Measurements from ENCODE around the gene PRDM1. TPM values are rescaled to one million over a fixed set of nuclear protein-coding genes. Genes with fewer than 3 reads are reported as not detected.

The PRDM1 gene
- total and polyA plus RNA-seq, 9 donors, result 2.5 to 7.8 (median 3.7) TPM

DNA sequence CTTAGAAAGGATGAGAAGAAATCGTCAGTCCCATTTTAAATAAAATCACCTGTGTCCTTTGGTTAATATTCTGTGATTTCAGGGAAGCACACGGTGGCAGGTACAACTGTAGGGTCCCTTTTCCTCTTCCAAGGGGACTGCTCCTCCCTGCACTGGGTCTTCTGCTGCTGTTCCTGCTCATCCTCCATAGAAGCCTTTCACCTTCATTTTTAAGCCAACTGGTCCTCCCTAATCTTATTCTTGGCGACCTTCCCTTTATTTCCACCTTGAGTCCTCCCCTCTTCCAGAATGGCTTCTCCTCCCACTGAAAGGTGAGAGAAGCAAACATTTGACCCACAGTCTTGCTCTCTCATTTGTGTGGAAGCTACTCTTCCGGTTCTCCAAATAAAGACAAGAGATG lies 4.4 kb upstream of the PRDM1 start:
- no peaks in the 10 kb centered on the region for H3K9me3 ChIP-seq (replicated peaks; ENCODE audit: control insufficient read depth, low read depth, low read length)
- H3K4me3 ChIP-seq (ENCODE audit: low read length), result no peak overlapping the region
- peaks cover 20% of the 10 kb centered on the region for H3K27me3 ChIP-seq (ENCODE audit: control insufficient read depth, insufficient read depth, low read length)
- no peaks in the 10 kb centered on the region for H3K36me3 ChIP-seq (ENCODE audit: control insufficient read depth, insufficient read depth, low read length)
- DNase-seq, result no peak
- WGBS (ENCODE audit: insufficient coverage), result 83% methylated on average over 2 of the region's 4 CpGs
- no peak overlapping the region for H3K27ac ChIP-seq (ENCODE audit: low read length)
- peaks cover 5% of the 10 kb centered on the region for H3K4me1 ChIP-seq (ENCODE audit: control insufficient read depth, insufficient read depth, low read length)

DNA sequence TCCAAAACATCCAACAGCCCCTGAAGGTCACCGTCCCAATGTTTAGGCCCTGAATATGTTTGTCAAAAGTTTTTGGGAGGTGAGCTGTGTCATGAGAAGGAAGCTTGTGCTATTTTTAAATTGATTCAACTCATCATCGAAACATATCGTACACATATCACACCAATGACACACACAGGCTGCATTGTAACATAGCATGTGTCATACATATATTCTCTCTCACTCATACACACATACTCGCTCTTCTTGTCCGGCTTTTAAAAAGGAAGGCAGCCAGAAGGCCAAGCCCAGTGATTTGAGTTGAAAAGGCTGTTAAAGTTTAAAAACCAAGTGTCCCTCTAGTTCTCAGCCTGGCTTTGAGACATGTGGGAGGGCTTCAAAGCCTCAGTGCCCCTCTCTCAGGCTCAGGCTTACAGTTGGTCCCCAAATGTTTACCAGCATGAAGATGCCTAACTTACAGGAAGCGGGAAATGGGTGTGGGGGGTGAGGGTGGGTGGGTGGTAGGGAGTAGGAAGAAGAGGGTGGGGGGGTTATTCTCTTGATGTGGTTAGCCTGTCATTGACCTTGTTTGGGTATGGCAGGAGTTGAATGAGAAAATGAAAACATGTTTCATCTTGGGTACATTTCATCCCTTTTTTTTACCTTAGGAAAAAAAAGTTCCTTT lies 3.3 kb upstream of the PRDM1 start:
- DNase-seq, result no peak
- Histone ChIP-seq H3K4me3 (ENCODE audit: low read length) (no peak overlapping the region), H3K36me3 (ENCODE audit: control insufficient read depth, insufficient read depth, low read length) (no peaks in the 10 kb centered on the region), H3K27ac (ENCODE audit: low read length) (no peak overlapping the region), H3K9me3 (replicated peaks; ENCODE audit: control insufficient read depth, low read depth, low read length) (no peaks in the 10 kb centered on the region), H3K4me1 (ENCODE audit: control insufficient read depth, insufficient read depth, low read length) (peaks cover 5% of the 10 kb centered on the region), H3K27me3 (ENCODE audit: control insufficient read depth, insufficient read depth, low read length) (peaks cover 24% of the 10 kb centered on the region)
- no CpG with 5 or more reads among the region's 6 CpGs for WGBS (ENCODE audit: insufficient coverage)

DNA sequence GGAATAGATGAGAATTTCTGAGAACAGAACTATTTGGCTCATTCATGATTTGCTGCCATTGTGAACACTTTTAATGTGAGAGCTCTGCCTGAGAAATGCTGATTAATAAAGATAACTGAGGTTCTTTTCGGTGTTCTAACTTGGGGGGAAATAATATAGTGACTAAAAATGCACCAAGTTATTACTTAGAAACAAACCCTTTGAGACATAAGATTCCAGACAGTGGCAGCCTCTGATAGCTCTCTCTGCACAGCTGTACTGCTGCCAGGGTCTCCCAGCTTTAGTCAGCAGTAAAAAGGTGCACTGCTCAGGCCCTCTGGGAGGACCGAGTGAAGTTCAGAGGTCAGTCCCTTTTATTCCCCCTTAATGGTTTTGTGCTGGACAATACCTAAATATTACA lies 2.5 kb upstream of the PRDM1 start:
- peaks cover 5% of the 10 kb centered on the region for H3K4me1 ChIP-seq (ENCODE audit: control insufficient read depth, insufficient read depth, low read length)
- DNase-seq, result no peak
- peaks cover 24% of the 10 kb centered on the region for H3K27me3 ChIP-seq (ENCODE audit: control insufficient read depth, insufficient read depth, low read length)
- H3K9me3 ChIP-seq (replicated peaks; ENCODE audit: control insufficient read depth, low read depth, low read length), result no peaks in the 10 kb centered on the region
- no CpG with 5 or more reads among the region's 2 CpGs for WGBS (ENCODE audit: insufficient coverage)
- H3K27ac ChIP-seq (ENCODE audit: low read length), result no peak overlapping the region
- H3K4me3 ChIP-seq (ENCODE audit: low read length), result no peak overlapping the region
- no peaks in the 10 kb centered on the region for H3K36me3 ChIP-seq (ENCODE audit: control insufficient read depth, insufficient read depth, low read length)

DNA sequence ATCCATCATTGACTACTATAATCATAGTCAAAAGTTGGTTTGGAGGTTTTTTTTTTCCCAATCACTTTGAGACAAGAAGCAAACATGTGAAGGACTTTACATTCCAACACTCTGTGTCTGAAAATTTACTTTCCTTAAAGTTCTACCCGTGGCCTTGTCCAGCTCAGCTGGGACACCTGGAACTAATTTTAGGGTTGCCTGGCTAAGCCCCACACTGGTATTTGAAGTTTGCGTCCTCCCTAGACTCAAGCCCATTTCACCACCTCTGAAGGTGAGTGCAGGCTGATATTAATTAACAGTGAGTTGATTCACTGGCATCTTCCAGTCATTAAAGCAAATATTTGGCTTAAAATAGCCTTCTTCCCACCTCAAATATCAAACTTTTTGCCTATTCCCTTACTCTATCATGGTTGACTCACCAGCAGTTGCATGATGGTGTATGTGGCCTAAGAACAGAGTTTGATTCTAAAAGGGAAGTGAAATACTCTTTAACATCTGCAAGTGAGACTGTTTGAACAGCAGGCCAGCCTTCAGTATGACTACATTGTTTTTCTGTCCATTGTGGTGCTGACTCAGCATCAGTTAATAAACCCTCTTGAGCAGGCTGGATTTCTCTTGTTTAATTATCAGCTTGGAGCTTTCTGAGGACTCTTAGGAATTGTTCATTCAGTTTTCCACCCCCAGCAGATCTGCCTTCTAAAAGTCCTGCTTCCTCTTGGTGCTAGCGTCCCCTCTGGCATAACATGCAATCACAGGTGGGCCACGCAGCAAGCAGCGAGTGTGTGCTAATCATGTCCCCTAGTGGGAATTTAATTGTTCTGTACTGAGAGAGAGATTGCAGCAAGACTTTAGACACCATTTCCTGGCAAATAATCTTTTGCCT lies 1.8 kb upstream of the PRDM1 start:
- peaks cover 24% of the 10 kb centered on the region for H3K27me3 ChIP-seq (ENCODE audit: control insufficient read depth, insufficient read depth, low read length)
- H3K27ac ChIP-seq (ENCODE audit: low read length), result peak overlapping the region; percentile 16
- no peaks in the 10 kb centered on the region for H3K36me3 ChIP-seq (ENCODE audit: control insufficient read depth, insufficient read depth, low read length)
- 0% methylated on average over 1 of the region's 5 CpGs for WGBS (ENCODE audit: insufficient coverage)
- no peak overlapping the region for H3K4me3 ChIP-seq (ENCODE audit: low read length)
- H3K9me3 ChIP-seq (replicated peaks; ENCODE audit: control insufficient read depth, low read depth, low read length), result no peaks in the 10 kb centered on the region
- peak; percentile 65 for DNase-seq
- peaks cover 5% of the 10 kb centered on the region for H3K4me1 ChIP-seq (ENCODE audit: control insufficient read depth, insufficient read depth, low read length)

DNA sequence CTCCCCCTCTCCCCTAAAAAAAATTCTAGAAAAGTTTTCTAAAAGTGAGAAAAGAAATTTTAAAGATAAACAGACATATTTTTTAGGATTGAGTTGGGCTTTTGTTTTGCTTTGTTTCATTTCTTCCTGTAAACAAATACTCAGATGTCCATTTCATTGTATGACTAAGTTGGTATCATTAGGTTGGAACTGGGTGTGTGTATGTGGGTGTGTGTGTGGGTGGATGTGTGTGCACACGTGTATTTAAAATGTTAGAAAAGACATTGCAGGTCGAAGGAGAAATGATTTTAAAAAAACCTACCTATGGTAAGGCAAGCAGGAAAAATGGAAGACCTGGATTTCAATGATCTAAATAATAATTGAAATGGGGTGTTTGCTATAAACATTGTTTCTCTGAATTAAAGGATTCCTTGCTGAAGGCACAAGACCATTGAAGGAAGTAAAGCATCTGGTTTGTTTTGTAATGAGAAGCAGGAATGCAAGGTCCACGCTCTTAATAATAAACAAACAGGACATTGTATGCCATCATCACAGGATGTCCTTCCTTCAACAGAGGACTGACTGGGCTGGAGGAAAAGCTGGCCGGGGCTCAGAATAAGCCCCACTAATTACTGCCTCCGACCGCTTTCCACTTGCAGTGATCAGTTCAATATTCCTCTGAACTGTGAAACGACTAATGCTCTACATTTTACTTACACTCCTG lies 996 bp upstream of the PRDM1 start:
- WGBS (ENCODE audit: insufficient coverage), result no CpG with 5 or more reads among the region's 7 CpGs
- H3K4me1 ChIP-seq (ENCODE audit: control insufficient read depth, insufficient read depth, low read length), result peaks cover 5% of the 10 kb centered on the region
- peak overlapping the region; percentile 36 for H3K4me3 ChIP-seq (ENCODE audit: low read length)
- H3K9me3 ChIP-seq (replicated peaks; ENCODE audit: control insufficient read depth, low read depth, low read length), result no peaks in the 10 kb centered on the region
- peaks cover 23% of the 10 kb centered on the region for H3K27me3 ChIP-seq (ENCODE audit: control insufficient read depth, insufficient read depth, low read length)
- H3K27ac ChIP-seq (ENCODE audit: low read length), result peak overlapping the region; percentile 23
- peak; percentile 40 for DNase-seq
- no peaks in the 10 kb centered on the region for H3K36me3 ChIP-seq (ENCODE audit: control insufficient read depth, insufficient read depth, low read length)

DNA sequence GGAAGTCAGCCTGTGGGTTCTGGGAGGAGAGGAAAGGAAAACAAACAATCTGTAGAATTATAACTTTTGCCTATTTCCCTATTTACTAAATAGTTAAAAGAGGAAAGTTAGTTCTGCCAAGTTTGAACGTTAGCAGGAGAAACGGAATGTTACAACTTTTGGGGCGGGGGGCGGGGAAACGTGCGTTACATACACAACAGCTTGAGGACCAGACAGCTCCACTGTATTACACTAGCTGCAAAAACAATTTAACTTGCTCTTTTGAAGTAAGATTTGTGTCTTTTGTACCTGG lies 498 bp upstream of the PRDM1 start:
- no peaks in the 10 kb centered on the region for H3K9me3 ChIP-seq (replicated peaks; ENCODE audit: control insufficient read depth, low read depth, low read length)
- H3K4me1 ChIP-seq (ENCODE audit: control insufficient read depth, insufficient read depth, low read length), result peaks cover 5% of the 10 kb centered on the region
- H3K36me3 ChIP-seq (ENCODE audit: control insufficient read depth, insufficient read depth, low read length), result no peaks in the 10 kb centered on the region
- WGBS (ENCODE audit: insufficient coverage), result no CpG with 5 or more reads among the region's 6 CpGs
- H3K27ac ChIP-seq (ENCODE audit: low read length), result peak overlapping the region; percentile 23
- peak overlapping the region; percentile 36 for H3K4me3 ChIP-seq (ENCODE audit: low read length)
- peak; percentile 29 for DNase-seq
- H3K27me3 ChIP-seq (ENCODE audit: control insufficient read depth, insufficient read depth, low read length), result peaks cover 21% of the 10 kb centered on the region

DNA sequence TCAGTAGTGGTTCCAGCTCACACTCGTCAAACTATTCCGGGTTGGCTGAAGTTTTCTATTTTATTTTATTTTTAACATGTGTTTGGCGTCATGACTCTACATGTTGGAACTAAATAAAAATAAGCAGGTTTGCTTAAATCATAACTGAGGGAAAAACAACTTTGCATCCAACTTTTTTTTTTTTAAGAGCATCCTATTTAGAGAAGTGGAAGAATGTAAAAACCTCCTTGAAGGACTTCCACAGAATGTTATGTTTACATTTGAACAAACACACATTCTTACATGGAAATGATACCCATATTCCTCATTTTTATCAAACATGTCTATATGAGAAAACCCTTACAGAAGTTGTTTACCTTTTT lies 659 bp downstream of the PRDM1 start:
- peak; percentile 43 for DNase-seq
- Histone ChIP-seq H3K9me3 (replicated peaks; ENCODE audit: control insufficient read depth, low read depth, low read length) (no peaks in the 10 kb centered on the region), H3K4me3 (ENCODE audit: low read length) (peak overlapping the region; percentile 36), H3K27ac (ENCODE audit: low read length) (no peak overlapping the region), H3K4me1 (ENCODE audit: control insufficient read depth, insufficient read depth, low read length) (peaks cover 5% of the 10 kb centered on the region), H3K36me3 (ENCODE audit: control insufficient read depth, insufficient read depth, low read length) (no peaks in the 10 kb centered on the region), H3K27me3 (ENCODE audit: control insufficient read depth, insufficient read depth, low read length) (peaks cover 18% of the 10 kb centered on the region)
- WGBS (ENCODE audit: insufficient coverage), result no CpG with 5 or more reads among the region's 3 CpGs

DNA sequence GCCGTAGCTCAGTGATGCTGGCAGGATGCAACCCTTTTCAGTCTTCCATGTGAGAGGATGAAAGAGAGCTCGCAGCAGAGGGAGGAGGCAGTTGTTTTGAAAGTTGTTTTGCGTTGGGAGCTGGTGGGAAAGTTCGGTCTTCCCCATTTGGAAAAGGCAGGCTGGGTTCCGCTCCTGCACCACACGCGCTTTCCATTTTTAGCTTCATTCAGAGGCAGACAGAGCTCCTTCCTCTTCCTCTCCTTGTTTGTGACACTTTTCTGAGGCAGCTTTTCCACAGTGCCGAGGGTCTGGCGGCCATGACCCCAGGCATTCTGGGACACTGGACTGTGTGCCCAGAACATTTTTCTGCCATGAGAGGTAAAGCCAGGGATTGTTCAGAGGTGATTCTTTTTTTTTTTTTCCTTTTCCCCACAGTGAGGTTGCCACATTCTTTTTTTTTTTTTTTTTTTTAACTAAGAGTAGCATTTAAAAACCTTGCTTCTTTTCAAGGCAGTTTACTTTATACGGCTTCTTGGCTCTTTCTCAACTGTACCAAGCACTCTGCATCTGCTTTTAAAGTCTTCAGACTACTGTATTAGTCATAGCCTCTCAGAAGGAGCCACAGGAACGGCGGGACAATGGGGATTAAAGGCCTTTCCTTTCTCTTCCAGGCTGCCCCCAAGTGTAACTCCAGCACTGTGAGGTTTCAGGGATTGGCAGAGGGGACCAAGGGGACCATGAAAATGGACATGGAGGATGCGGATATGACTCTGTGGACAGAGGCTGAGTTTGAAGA lies 1.6 kb downstream of the PRDM1 start:
- peak; percentile 75 for DNase-seq
- H3K9me3 ChIP-seq (replicated peaks; ENCODE audit: control insufficient read depth, low read depth, low read length), result no peaks in the 10 kb centered on the region
- H3K27me3 ChIP-seq (ENCODE audit: control insufficient read depth, insufficient read depth, low read length), result peaks cover 18% of the 10 kb centered on the region
- peak overlapping the region; percentile 36 for H3K4me3 ChIP-seq (ENCODE audit: low read length)
- peak overlapping the region; percentile 53 for H3K27ac ChIP-seq (ENCODE audit: low read length)
- no peaks in the 10 kb centered on the region for H3K36me3 ChIP-seq (ENCODE audit: control insufficient read depth, insufficient read depth, low read length)
- peaks cover 5% of the 10 kb centered on the region for H3K4me1 ChIP-seq (ENCODE audit: control insufficient read depth, insufficient read depth, low read length)
- WGBS (ENCODE audit: insufficient coverage), result 22% methylated on average over 7 of the region's 13 CpGs

DNA sequence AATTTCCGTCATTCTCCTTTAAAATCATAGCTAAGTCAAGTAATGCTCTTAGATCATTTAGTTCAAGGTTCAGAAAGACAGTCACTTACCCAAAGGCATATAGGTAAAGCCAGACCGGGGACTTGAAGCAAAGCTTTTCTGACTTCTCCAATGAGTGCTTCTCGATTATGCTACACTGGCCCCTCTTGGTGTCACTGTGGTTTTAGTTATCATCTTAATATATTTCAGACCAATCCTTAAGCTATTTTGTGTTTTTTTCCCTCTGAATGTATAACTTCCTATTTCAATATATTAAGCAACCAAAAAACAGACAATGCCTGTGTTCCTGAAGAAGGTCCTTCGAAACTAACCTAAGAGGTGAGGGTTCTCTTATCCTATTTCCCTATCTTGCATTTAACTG lies 3.9 kb downstream of the PRDM1 start:
- H3K9me3 ChIP-seq (replicated peaks; ENCODE audit: control insufficient read depth, low read depth, low read length), result no peaks in the 10 kb centered on the region
- H3K27me3 ChIP-seq (ENCODE audit: control insufficient read depth, insufficient read depth, low read length), result peaks cover 16% of the 10 kb centered on the region
- no peak overlapping the region for H3K4me3 ChIP-seq (ENCODE audit: low read length)
- DNase-seq, result peak; percentile 35
- peaks cover 5% of the 10 kb centered on the region for H3K4me1 ChIP-seq (ENCODE audit: control insufficient read depth, insufficient read depth, low read length)
- WGBS (ENCODE audit: insufficient coverage), result no CpG with 5 or more reads among the region's 4 CpGs
- H3K36me3 ChIP-seq (ENCODE audit: control insufficient read depth, insufficient read depth, low read length), result no peaks in the 10 kb centered on the region
- H3K27ac ChIP-seq (ENCODE audit: low read length), result no peak overlapping the region

DNA sequence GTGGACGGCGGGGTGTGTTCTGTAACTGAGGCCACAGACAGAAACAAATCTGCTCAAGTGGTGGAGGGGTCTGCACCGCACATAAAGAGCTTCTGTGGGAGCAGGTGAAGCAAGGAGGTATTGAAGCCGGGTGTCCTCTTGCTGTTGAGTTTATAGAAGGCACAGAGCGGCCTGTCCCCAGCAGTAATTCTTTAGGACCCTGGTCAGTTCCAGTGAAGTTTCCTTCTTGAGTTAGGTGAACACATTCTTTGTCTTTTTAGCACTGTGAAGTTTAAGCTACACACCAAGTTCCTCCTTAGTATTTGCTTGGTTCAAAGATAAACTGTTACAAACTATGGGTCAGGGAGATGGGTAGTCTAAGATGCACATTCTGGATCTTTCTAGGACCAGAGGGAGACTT lies 6.1 kb downstream of the PRDM1 start:
- Histone ChIP-seq H3K36me3 (ENCODE audit: control insufficient read depth, insufficient read depth, low read length) (no peaks in the 10 kb centered on the region), H3K9me3 (replicated peaks; ENCODE audit: control insufficient read depth, low read depth, low read length) (no peaks in the 10 kb centered on the region), H3K27ac (ENCODE audit: low read length) (no peak overlapping the region), H3K27me3 (ENCODE audit: control insufficient read depth, insufficient read depth, low read length) (peaks cover 4% of the 10 kb centered on the region), H3K4me1 (ENCODE audit: control insufficient read depth, insufficient read depth, low read length) (no peaks in the 10 kb centered on the region), H3K4me3 (ENCODE audit: low read length) (no peak overlapping the region)
- WGBS (ENCODE audit: insufficient coverage), result 91% methylated on average over 4 of the region's 5 CpGs
- DNase-seq, result no peak
